ENCODE results near the gene TANK. TPM values are rescaled to one million over a fixed set of nuclear protein-coding genes. Genes with fewer than 3 reads are reported as not detected.
"Not testable (repeated sequence)": the region's sequence is repeated elsewhere in the genome, so short reads cannot be mapped to it uniquely, and the experiment has no call there.

TANK gene
- total and polyA plus RNA-seq, 2 of the 13 experiments (the other 11 are each of a cell fraction or from before 2014, with no cell fraction given), result 66.9 to 96.1 TPM

GRCh38 chr2:161280906-161281323, 120.7 kb downstream of the TANK start:
- in situ Hi-C loops (cut with HindIII; ENCODE audit: extremely low pct_ligation_motif_present, low pct_unique_long_range_greater_than_20kb); FAIRE-seq; H4K20me1 ChIP-seq (ENCODE audit: insufficient read depth, low read length); H3K4me3 ChIP-seq (replicated peaks in 1 of 3; ENCODE audit: insufficient read depth in 1 of 3, low read depth in 2 of 3, low read length in 3 of 3); CTCF ChIA-PET (ENCODE audit: low intra/inter-chr PET ratio, low total read pairs); H3K9me3 ChIP-seq (ENCODE audit: low read length); ATAC-seq; H3K4me2 ChIP-seq (ENCODE audit: low read depth, low read length); H3K79me2 ChIP-seq (ENCODE audit: insufficient read depth, low read length); H2AFZ ChIP-seq (ENCODE audit: low read length); POLR2A ChIA-PET; H3K27me3 ChIP-seq (ENCODE audit: control insufficient read depth in 1 of 2, insufficient read depth in 2 of 2, low read length in 2 of 2); H3K36me3 ChIP-seq (replicated peaks in 1 of 2; ENCODE audit: control insufficient read depth in 1 of 2, insufficient read depth in 2 of 2, low read length in 2 of 2); H3K27ac ChIP-seq (ENCODE audit: extremely low read length, insufficient read depth, low read length); H3K4me1 ChIP-seq (ENCODE audit: insufficient read depth, low read length); H3K9ac ChIP-seq (ENCODE audit: insufficient read depth, low read depth, low read length); BruUV-seq (replicated peaks): not testable (repeated sequence)
- 0 out of 2 replicates have a peak, but pooled peaks have one; percentile 14 for TF ChIP-seq RAD21 (CRISPR knock-in tag; IDR thresholded peaks at IDR 0.05)
- TF ChIP-seq ZBTB33 (CRISPR knock-in tag; IDR thresholded peaks at IDR 0.05), result peak; percentile 39; the same call in 1 of the 2 replicates
- peak; percentile 45; the same call in 1 of the 2 replicates for TF ChIP-seq CTCF (CRISPR knock-in tag; IDR thresholded peaks at IDR 0.05)
- peak; percentile 57 for TF ChIP-seq STAG1 (CRISPR knock-in tag; IDR thresholded peaks at IDR 0.05)
- TF ChIP-seq ZNF768 (CRISPR knock-in tag; IDR thresholded peaks at IDR 0.05), result peak; percentile 28; the same call in 1 of the 2 replicates
- whole genome bisulfite sequencing (ENCODE audit: low lambda C conversion rate), result 64% methylated on average over 18 of the region's 18 CpGs
- intact Hi-C loops (cut with micrococcal nuclease; ENCODE audit: unreplicated experiment), result loop anchor here (1.0 to 10.0 kb wide), 3 partner anchors 276 to 664 kb away; no protein-coding TSS in a partner anchor
- DNase-seq (ENCODE audit: low spot score), result peak; percentile 33

- H3K4me3 ChIP-seq (replicated peaks in 1 of 3; ENCODE audit: insufficient read depth in 1 of 3, low read depth in 2 of 3, low read length in 3 of 3); H3K9ac ChIP-seq (ENCODE audit: insufficient read depth, low read depth, low read length); DNase-seq (ENCODE audit: low spot score); FAIRE-seq; H3K36me3 ChIP-seq (replicated peaks in 1 of 2; ENCODE audit: control insufficient read depth in 1 of 2, insufficient read depth in 2 of 2, low read length in 2 of 2); H4K20me1 ChIP-seq (ENCODE audit: insufficient read depth, low read length); CTCF ChIA-PET (ENCODE audit: low intra/inter-chr PET ratio, low total read pairs); H3K27ac ChIP-seq (ENCODE audit: extremely low read length, insufficient read depth, low read length); H3K4me2 ChIP-seq (ENCODE audit: low read depth, low read length); ATAC-seq; H3K27me3 ChIP-seq (ENCODE audit: control insufficient read depth in 1 of 2, insufficient read depth in 2 of 2, low read length in 2 of 2); BruUV-seq (replicated peaks); H2AFZ ChIP-seq (ENCODE audit: low read length); in situ Hi-C loops (cut with HindIII; ENCODE audit: extremely low pct_ligation_motif_present, low pct_unique_long_range_greater_than_20kb); H3K9me3 ChIP-seq (ENCODE audit: low read length); H3K4me1 ChIP-seq (ENCODE audit: insufficient read depth, low read length); H3K79me2 ChIP-seq (ENCODE audit: insufficient read depth, low read length): not testable (repeated sequence)
- intact Hi-C loops (cut with micrococcal nuclease; ENCODE audit: unreplicated experiment), result loop anchor here (1.0 to 10.0 kb wide), 3 partner anchors 276 to 663 kb away; no protein-coding TSS in a partner anchor
- WGBS (ENCODE audit: low lambda C conversion rate), result 28% methylated on average over 11 of the region's 11 CpGs
- POLR2A ChIA-PET, result interaction anchor here (0.8 kb wide), 1 partner anchor 26 kb away, joined by 3 read pairs; the partner anchor contains the start of gene PSMD14
These were observed 121.5 kb downstream of the TANK start for GRCh38 chr2:161281615-161282310.

- H3K27ac ChIP-seq (ENCODE audit: extremely low read length, insufficient read depth, low read length); FAIRE-seq; DNase-seq (ENCODE audit: low spot score); CTCF ChIA-PET (ENCODE audit: low intra/inter-chr PET ratio, low total read pairs); H3K4me3 ChIP-seq (replicated peaks in 1 of 3; ENCODE audit: insufficient read depth in 1 of 3, low read depth in 2 of 3, low read length in 3 of 3); in situ Hi-C loops (cut with HindIII; ENCODE audit: extremely low pct_ligation_motif_present, low pct_unique_long_range_greater_than_20kb); H3K79me2 ChIP-seq (ENCODE audit: insufficient read depth, low read length); H3K9me3 ChIP-seq (ENCODE audit: low read length); H3K4me2 ChIP-seq (ENCODE audit: low read depth, low read length); H3K27me3 ChIP-seq (ENCODE audit: control insufficient read depth in 1 of 2, insufficient read depth in 2 of 2, low read length in 2 of 2); H2AFZ ChIP-seq (ENCODE audit: low read length); H4K20me1 ChIP-seq (ENCODE audit: insufficient read depth, low read length); ATAC-seq; H3K9ac ChIP-seq (ENCODE audit: insufficient read depth, low read depth, low read length); H3K4me1 ChIP-seq (ENCODE audit: insufficient read depth, low read length); BruUV-seq (replicated peaks); H3K36me3 ChIP-seq (replicated peaks in 1 of 2; ENCODE audit: control insufficient read depth in 1 of 2, insufficient read depth in 2 of 2, low read length in 2 of 2): not testable (repeated sequence)
- POLR2A ChIA-PET, result interaction anchor here (0.8 kb wide), 1 partner anchor 26 kb away, joined by 3 read pairs; the partner anchor contains the start of gene PSMD14
- intact Hi-C loops (cut with micrococcal nuclease; ENCODE audit: unreplicated experiment), result loop anchor here (5.0 to 10.0 kb wide), 2 partner anchors 275 to 663 kb away; no protein-coding TSS in a partner anchor
- 70% methylated on average over 9 of the region's 9 CpGs for WGBS (ENCODE audit: low lambda C conversion rate)
These were observed 122.0 kb downstream of the TANK start for GRCh38 chr2:161282311-161282644.

Data from HepG2 (cell line).